HepG2 (cell line): ENCODE measurements around the gene SYAP1.

Experiments used
- NR2C2 ChIP-seq: sonication (generic); formaldehyde crosslinking; IDR thresholded peaks from 2 replicates; pipeline ENCODE4 v1.4.0; 2020; ENCODE audit warnings: missing genetic modification reagents, mild to moderate bottlenecking, moderate library complexity, borderline replicate concordance
- POLR2A ChIP-seq, 2 experiments: IDR thresholded peaks; 2 replicates each; pipeline ENCODE4 v1.6.1; 2011; ENCODE audit warnings: low read depth in 2 of 2, low read length in 2 of 2, mild to moderate bottlenecking in 1 of 2, moderate library complexity in 1 of 2; ENCODE audit not compliant: insufficient read depth in 1 of 2
- TCF7L2 ChIP-seq: IDR thresholded peaks from 2 replicates; pipeline ENCODE4 v1.6.1; 2011; ENCODE audit warnings: mild to moderate bottlenecking, low read depth, low read length, moderate library complexity
- XBP1 ChIP-seq: sonication (generic); formaldehyde crosslinking; IDR thresholded peaks from 2 replicates; pipeline ENCODE4 v1.5.0; 2020; ENCODE audit warnings: missing genetic modification reagents
- ZFP37 ChIP-seq: sonication (generic); formaldehyde crosslinking; IDR thresholded peaks from 2 replicates; pipeline ENCODE4 v1.4.0; 2020; ENCODE audit warnings: missing genetic modification reagents, borderline replicate concordance
- ZNF550 ChIP-seq: sonication (generic); formaldehyde crosslinking; IDR thresholded peaks from 2 replicates; pipeline ENCODE4 v1.4.0; 2020; ENCODE audit warnings: mild to moderate bottlenecking, missing genetic modification reagents, borderline replicate concordance
- ZNF841 ChIP-seq: sonication (generic); formaldehyde crosslinking; IDR thresholded peaks from 2 replicates; pipeline ENCODE4 v1.8.1; 2023; ENCODE audit warnings: missing genetic modification reagents, borderline replicate concordance
- TF ChIP-seq, protein P1 (sequence below): sonication (generic); formaldehyde crosslinking; IDR thresholded peaks from 2 replicates; pipeline ENCODE4 v1.5.0; 2020; ENCODE audit warnings: mild to moderate bottlenecking, missing genetic modification reagents, moderate library complexity

- no peak for TF ChIP-seq NR2C2 (CRISPR knock-in tag)
- TF ChIP-seq ZNF550, result no peak
- TF ChIP-seq XBP1, result no peak
- TF ChIP-seq POLR2A (IDR thresholded peaks at IDR 0.05; ENCODE audit: insufficient read depth in 1 of 2, low read depth in 2 of 2, low read length in 2 of 2), result no peak
- TF ChIP-seq, protein P1, sequence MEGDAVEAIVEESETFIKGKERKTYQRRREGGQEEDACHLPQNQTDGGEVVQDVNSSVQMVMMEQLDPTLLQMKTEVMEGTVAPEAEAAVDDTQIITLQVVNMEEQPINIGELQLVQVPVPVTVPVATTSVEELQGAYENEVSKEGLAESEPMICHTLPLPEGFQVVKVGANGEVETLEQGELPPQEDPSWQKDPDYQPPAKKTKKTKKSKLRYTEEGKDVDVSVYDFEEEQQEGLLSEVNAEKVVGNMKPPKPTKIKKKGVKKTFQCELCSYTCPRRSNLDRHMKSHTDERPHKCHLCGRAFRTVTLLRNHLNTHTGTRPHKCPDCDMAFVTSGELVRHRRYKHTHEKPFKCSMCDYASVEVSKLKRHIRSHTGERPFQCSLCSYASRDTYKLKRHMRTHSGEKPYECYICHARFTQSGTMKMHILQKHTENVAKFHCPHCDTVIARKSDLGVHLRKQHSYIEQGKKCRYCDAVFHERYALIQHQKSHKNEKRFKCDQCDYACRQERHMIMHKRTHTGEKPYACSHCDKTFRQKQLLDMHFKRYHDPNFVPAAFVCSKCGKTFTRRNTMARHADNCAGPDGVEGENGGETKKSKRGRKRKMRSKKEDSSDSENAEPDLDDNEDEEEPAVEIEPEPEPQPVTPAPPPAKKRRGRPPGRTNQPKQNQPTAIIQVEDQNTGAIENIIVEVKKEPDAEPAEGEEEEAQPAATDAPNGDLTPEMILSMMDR (CRISPR knock-in tag), result no peak
- TF ChIP-seq ZNF841, result no peak
- TF ChIP-seq ZFP37 (CRISPR knock-in tag), result no peak
- no peak for TF ChIP-seq TCF7L2
These were observed 88.1 kb downstream of the SYAP1 start for GRCh38 chrX:16807548-16807947.
